ENCODE measurements around the gene ST8SIA2.
"Not testable (repeated sequence)": the region's sequence is repeated elsewhere in the genome, so short reads cannot be mapped to it uniquely, and the experiment has no call there.

ST8SIA2 gene

GRCh38 chr15:92444631-92445030 is 51.0 kb downstream of the ST8SIA2 start:
- no peak for DNase-seq

DNA sequence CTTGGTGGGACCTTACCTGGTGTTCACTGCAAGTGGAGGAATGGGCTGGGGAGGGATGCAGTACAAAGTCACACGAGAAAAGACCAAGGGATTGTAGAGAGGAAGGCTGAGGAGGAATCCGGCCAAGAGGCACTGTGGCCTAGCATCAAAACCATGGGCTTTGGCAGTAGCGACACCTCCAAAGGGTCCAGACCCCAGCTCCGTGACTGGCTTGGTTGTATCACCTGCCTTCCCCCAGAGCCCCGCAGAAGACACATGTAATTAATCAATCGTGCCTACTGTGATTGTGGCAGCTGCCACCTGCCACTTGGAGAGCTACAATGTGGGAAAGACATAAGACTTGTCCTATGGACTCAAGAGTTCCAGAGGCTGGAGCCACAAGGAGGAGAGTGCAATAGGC is 54.7 kb downstream of the ST8SIA2 start:
- DNase-seq: no peak

GRCh38 chr15:92449476-92449875 is 55.8 kb downstream of the ST8SIA2 start:
- no peak for DNase-seq

- no peak for DNase-seq
Measured at GRCh38 chr15:92451225-92451825, 57.6 kb downstream of the ST8SIA2 start.

GRCh38 chr15:92452143-92452542 is 58.5 kb downstream of the ST8SIA2 start:
- DNase-seq: no peak

DNA sequence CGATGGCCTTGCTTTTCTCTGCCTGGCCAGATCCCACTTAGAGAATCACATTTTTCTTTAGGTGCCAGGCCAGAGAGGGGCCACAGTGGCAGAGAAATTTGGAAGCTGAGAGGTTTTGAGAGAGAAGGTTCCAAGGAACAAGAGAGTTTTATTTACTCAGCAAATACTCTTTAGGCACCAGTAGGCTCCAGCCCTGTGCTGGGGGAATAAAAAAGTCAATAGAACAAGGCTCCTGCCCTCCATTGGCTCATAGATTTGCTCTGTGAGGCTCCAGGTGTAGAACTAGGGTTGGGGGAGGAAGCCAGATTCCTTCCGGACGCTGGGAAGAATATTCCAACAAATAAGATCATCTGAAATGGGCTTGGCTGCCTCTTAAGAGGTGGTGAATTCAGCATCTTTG is 59.9 kb downstream of the ST8SIA2 start:
- DNase-seq: no peak

DNA sequence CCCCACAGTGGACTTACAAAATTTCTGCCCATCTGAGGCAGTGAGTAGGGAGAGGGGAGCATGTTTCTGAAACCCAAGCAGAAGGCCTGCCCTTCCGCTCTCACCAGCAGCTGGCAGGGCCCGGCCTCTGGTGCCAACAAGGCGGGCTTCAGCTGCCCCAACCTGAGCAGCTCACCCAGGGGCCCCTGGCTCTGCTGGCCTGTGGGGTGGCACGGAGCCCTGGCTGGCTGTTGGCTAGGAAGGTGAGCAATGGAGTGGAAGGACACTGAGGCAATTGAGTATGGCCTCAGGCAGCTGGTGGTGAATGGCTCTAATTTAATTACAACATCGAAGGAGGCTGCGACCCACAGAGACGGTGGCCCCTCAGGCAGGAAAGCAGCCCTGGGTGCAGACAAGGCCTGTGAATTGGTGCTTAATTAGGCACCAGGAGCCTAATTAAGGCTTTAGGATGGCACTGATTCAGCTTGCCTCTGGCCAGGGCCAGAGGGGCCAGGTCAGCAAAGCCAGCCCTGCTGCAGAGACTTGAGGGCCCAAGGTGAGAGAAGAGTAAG is 60.9 kb downstream of the ST8SIA2 start:
- no peak for DNase-seq

GRCh38 chr15:92455271-92455670 is 61.6 kb downstream of the ST8SIA2 start:
- no peak for DNase-seq

GRCh38 chr15:92457471-92458041 is 63.9 kb downstream of the ST8SIA2 start:
- DNase-seq: no peak

GRCh38 chr15:92460023-92460422 is 66.3 kb downstream of the ST8SIA2 start:
- DNase-seq: no peak

DNA sequence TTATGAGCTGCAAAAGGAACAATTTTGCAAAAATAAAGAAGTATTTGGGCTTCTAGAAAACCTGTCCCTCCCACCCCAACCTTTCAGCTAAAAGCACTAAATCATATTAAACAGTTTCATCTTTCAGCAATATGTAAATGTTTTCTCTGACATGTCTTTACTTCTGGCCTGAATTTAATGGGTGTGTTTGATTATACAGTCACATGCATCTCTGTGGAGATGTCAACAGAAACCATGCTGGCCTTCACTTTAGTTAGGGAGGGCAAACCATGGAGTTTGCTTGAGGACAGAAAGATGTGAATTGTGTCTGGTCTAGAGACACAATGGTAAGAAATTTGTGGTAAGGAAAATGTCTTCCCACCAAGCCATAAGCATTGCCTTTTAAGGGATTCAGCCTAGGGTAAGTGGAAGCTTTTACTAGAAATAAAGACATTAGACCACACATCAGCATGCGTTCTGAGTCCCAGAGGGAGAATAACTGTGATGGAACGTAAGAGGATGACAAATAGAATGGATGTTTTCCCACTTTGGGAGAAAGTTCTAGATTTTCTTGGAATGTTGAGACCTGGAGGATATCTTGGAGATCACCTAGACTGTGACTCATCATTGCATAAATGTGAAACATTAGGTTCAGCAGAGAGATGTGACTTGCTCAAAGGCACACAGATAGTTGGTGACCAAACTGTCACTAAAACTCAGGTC is 68.9 kb downstream of the ST8SIA2 start:
- no peak for DNase-seq

GRCh38 chr15:92463352-92463751 is 69.7 kb downstream of the ST8SIA2 start:
- DNase-seq: no peak

DNA sequence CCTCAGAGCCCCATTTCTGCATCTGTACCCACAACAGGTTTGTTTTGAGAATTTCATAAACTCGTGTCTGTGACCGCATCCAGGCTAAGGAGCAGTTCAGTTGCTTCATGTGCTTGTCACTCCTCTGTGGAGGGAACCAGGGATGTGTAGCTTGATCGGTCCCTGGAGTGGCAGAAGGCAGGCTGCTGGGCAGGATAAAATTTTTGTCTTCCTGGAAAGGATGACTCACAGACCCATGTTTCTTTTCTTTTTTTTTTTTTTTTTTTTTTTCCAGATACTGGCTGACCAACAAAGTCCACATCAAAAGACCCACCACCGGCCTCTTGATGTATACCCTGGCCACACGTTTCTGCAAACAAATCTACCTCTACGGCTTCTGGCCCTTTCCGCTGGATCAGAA is 70.1 kb downstream of the ST8SIA2 start:
- DNase-seq: no peak

- no peak for DNase-seq
Measured at GRCh38 chr15:92466834-92467233, 73.2 kb downstream of the ST8SIA2 start.

DNA sequence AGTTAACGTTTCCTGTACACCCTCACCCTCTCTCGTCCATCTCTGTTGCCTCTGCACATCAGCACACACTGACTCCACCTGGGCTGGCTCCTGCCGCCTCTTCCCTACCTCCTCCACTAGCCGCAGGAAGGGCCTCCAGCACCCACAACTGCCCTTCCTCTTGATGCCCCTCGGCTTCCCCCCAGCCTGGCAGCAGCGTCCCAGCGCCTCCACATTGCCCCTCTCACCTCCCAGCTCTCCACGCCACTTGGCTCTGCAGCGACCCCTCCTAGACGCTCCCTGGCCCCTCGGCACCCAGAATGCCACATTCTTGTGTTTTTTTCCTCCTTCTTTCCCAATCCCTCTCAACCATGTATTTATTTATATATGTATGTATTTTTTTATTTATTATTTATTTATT is 73.6 kb downstream of the ST8SIA2 start:
- no peak for DNase-seq

DNA sequence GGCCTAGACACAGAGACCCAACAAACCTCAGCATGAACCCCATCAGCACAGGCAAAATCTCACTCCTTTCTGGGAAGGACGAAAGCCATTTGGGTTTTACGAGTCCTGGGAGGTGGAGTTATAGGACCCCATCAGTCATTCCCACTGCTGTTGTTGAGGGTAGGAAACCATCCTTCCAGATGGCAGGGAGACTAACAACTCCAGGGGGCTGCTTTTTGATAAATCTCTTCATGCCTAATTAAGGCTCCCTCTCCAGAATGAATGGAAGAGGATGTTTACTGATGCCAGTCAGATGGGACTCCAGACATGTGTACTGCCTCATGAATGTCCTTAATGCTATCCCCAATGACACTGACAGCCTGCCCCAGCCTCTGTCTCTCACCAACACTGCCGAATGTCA is 75.3 kb downstream of the ST8SIA2 start:
- DNase-seq: no peak

DNA sequence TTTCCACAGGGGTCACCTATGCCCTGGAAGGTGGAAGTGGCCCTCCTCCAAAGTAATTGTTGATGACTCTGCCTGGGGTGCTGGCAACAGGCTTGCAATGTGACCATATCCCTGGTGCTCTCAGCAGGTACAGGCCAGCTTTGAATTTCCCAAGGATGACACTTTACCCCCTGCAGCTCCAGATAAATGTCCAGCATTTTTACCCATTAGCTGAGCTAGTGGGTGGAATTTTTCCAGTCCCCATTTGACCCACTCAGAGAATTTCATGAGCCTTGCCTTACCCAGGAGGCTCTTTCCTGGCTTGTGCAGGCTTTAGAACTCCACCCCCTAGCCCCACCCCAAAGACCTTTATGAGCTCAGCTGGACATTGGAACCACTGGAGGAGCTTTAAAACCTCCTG is 77.6 kb downstream of the ST8SIA2 start:
- DNase-seq: no peak

DNA sequence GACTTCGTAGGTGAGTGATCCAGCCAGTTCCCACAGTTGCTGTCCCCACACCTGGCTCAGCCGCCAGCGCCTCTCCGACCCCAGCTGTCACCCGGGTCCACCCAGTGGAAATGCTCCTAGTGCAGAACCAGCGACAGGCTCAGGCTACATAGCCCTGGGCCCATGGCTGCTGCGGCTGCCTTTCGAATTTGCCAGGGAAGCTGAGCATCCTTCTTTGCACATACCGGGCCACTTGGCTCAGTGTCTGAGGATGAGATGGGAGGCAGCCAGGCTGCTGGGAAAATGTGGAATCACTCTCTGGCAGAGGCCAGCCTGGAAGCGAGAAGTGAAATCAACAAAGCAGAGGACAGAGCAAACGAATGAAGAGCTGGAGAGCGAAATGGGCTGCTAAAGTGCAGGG is 80.1 kb downstream of the ST8SIA2 start:
- DNase-seq: no peak

DNA sequence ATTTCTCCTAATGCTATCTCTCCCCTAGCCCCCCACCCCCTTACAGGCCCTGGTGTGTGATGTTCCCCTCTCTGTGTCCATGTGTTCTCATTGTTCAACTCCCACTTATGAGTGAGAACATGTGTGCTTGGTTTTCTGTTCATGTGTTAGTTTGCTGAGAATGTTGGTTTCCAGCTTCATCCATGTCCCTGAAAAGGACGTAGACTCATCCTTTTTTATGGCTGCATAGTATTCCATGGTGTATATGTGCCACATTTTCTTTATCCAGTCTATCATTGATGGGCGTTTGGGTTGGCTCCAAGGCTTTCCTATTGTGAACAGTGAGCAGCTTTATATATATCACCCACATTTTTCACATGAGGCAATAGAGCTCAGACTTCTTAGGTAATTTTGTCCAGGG is 86.0 kb downstream of the ST8SIA2 start:
- not testable (repeated sequence) for DNase-seq

GRCh38 chr15:92480361-92480760 is 86.7 kb downstream of the ST8SIA2 start:
- no peak for DNase-seq

GRCh38 chr15:92485441-92485840 is 91.8 kb downstream of the ST8SIA2 start:
- DNase-seq: no peak

- DNase-seq: no peak
Measured at GRCh38 chr15:92492551-92493115, 99.0 kb downstream of the ST8SIA2 start.

DNA sequence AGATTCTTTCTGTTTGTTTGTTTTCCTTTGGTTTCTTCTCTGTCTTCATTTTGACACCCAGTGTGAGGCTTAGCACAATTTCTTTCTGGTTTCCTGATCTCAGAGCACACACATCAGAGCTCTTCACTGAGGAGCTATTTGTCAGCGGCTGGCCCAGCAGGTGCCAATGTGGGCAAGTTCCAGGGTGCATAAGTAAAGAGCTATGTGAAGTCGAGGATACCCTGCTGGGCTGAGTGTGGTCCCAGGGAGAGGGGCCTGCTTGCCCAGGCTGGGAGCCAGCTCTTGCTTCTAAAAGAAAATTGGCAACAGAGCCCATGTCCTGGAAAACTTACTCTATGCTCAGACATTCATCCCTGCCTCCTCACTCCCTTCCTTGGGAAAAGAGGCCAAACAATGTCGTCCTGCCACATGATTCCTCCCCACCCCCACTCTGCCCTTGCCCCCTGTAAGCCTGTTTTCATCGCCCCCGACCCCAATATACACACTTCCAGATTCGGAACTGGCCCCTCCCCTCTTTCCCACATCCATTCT is 101.2 kb downstream of the ST8SIA2 start:
- no peak for DNase-seq

GRCh38 chr15:92495446-92495845 is 101.8 kb downstream of the ST8SIA2 start:
- no peak for DNase-seq
